HEK293 (cell line): Measurements from ENCODE around the gene MALAT1.

Experiments used
- GLI2 ChIP-seq: fragments of 450-650 bp; formaldehyde crosslinking; IDR thresholded peaks from 2 replicates; pipeline ENCODE4; 2017; ENCODE audit warnings: missing biosample characterization, missing genetic modification characterization, low read depth, borderline replicate concordance
- GLI4 ChIP-seq: fragments of 450-650 bp; formaldehyde crosslinking; IDR thresholded peaks from 2 replicates; pipeline ENCODE4 v1.5.1; 2016; ENCODE audit warnings: missing biosample characterization, missing genetic modification characterization
- INSM2 ChIP-seq: fragments of 450-650 bp; formaldehyde crosslinking; IDR thresholded peaks from 2 replicates; pipeline ENCODE4 v1.5.1; 2016; ENCODE audit warnings: missing biosample characterization, missing genetic modification characterization
- OSR2 ChIP-seq: fragments of 450-650 bp; formaldehyde crosslinking; IDR thresholded peaks from 2 replicates; pipeline ENCODE4 v1.5.1; 2016; ENCODE audit warnings: missing biosample characterization, missing genetic modification characterization
- OVOL3 ChIP-seq: fragments of 450-650 bp; formaldehyde crosslinking; IDR thresholded peaks from 2 replicates; pipeline ENCODE4 v1.5.1; 2016; ENCODE audit warnings: missing biosample characterization, missing genetic modification characterization
- PRDM6 ChIP-seq: fragments of 450-650 bp; formaldehyde crosslinking; IDR thresholded peaks from 2 replicates; pipeline ENCODE4 v1.5.1; 2017; ENCODE audit warnings: missing biosample characterization, missing genetic modification characterization
- REPIN1 ChIP-seq: fragments of 450-650 bp; formaldehyde crosslinking; IDR thresholded peaks from 2 replicates; pipeline ENCODE4 v1.5.1; 2017; ENCODE audit warnings: missing biosample characterization, missing genetic modification characterization, low read depth
- YY1 ChIP-seq: fragments of 450-650 bp; formaldehyde crosslinking; IDR thresholded peaks from 2 replicates; pipeline ENCODE4 v1.5.1; 2018; ENCODE audit warnings: missing biosample characterization, missing genetic modification characterization
- ZBTB11 ChIP-seq: fragments of 450-650 bp; formaldehyde crosslinking; conservative IDR thresholded peaks from 2 replicates; pipeline ENCODE4 v1.5.1; 2016; ENCODE audit warnings: low read depth, missing biosample characterization, missing genetic modification characterization
- ZBTB20 ChIP-seq: fragments of 450-650 bp; formaldehyde crosslinking; IDR thresholded peaks from 2 replicates; pipeline ENCODE4 v1.5.1; 2016; ENCODE audit warnings: missing biosample characterization, missing genetic modification characterization
- ZBTB48 ChIP-seq: fragments of 450-650 bp; formaldehyde crosslinking; IDR thresholded peaks from 2 replicates; pipeline ENCODE4 v1.5.1; 2016; ENCODE audit warnings: missing biosample characterization, missing genetic modification characterization
- ZNF140 ChIP-seq: fragments of 450-650 bp; formaldehyde crosslinking; IDR thresholded peaks from 2 replicates; pipeline ENCODE4 v1.5.1; 2016; ENCODE audit warnings: missing biosample characterization, missing genetic modification characterization
- ZNF16 ChIP-seq: fragments of 450-650 bp; formaldehyde crosslinking; IDR thresholded peaks from 2 replicates; pipeline ENCODE4 v1.5.1; 2016; ENCODE audit warnings: low read depth, missing biosample characterization, missing genetic modification characterization
- ZNF211 ChIP-seq: fragments of 450-650 bp; formaldehyde crosslinking; IDR thresholded peaks from 2 replicates; pipeline ENCODE4 v1.5.1; 2016; ENCODE audit warnings: low read depth, missing biosample characterization, missing genetic modification characterization
- ZNF221 ChIP-seq: fragments of 450-650 bp; formaldehyde crosslinking; IDR thresholded peaks from 2 replicates; pipeline ENCODE4 v1.5.1; 2017; ENCODE audit warnings: missing biosample characterization, missing genetic modification characterization, borderline replicate concordance
- ZNF24 ChIP-seq: fragments of 450-650 bp; formaldehyde crosslinking; IDR thresholded peaks from 2 replicates; pipeline ENCODE4 v1.5.1; 2016; ENCODE audit warnings: missing biosample characterization, missing genetic modification characterization
- ZNF280D ChIP-seq: fragments of 450-650 bp; formaldehyde crosslinking; IDR thresholded peaks from 2 replicates; pipeline ENCODE4 v1.5.1; 2016; ENCODE audit warnings: missing biosample characterization, missing genetic modification characterization
- ZNF302 ChIP-seq: fragments of 450-650 bp; formaldehyde crosslinking; IDR thresholded peaks from 2 replicates; pipeline ENCODE4 v1.5.1; 2016; ENCODE audit warnings: missing biosample characterization, missing genetic modification characterization, low read depth
- ZNF404 ChIP-seq: fragments of 450-650 bp; formaldehyde crosslinking; IDR thresholded peaks from 2 replicates; pipeline ENCODE4 v1.5.1; 2017; ENCODE audit warnings: missing biosample characterization, missing genetic modification characterization
- ZNF426 ChIP-seq: fragments of 450-650 bp; formaldehyde crosslinking; IDR thresholded peaks from 2 replicates; pipeline ENCODE4 v1.5.1; 2017; ENCODE audit warnings: missing biosample characterization, missing genetic modification characterization, mild to moderate bottlenecking, inconsistent platforms, moderate library complexity
- ZNF529 ChIP-seq: fragments of 450-650 bp; formaldehyde crosslinking; IDR thresholded peaks from 2 replicates; pipeline ENCODE4 v1.5.1; 2017; ENCODE audit warnings: missing genetic modification characterization, missing biosample characterization; ENCODE audit not compliant: insufficient replicate concordance
- ZNF555 ChIP-seq: fragments of 450-650 bp; formaldehyde crosslinking; conservative IDR thresholded peaks from 2 replicates; pipeline ENCODE4 v1.5.1; 2017; ENCODE audit warnings: missing biosample characterization, mild to moderate bottlenecking, missing genetic modification characterization, inconsistent platforms
- ZNF561 ChIP-seq: fragments of 450-650 bp; IDR thresholded peaks from 2 replicates; pipeline ENCODE4 v1.5.1; 2018; ENCODE audit warnings: missing biosample characterization, missing genetic modification characterization, borderline replicate concordance
- ZNF585B ChIP-seq: fragments of 450-650 bp; formaldehyde crosslinking; IDR thresholded peaks from 2 replicates; pipeline ENCODE4 v1.5.1; 2016; ENCODE audit warnings: missing biosample characterization, missing genetic modification characterization
- ZNF610 ChIP-seq: fragments of 450-650 bp; formaldehyde crosslinking; IDR thresholded peaks from 2 replicates; pipeline ENCODE4 v1.5.1; 2016; ENCODE audit warnings: missing biosample characterization, missing genetic modification characterization, borderline replicate concordance
- ZNF629 ChIP-seq: fragments of 450-650 bp; formaldehyde crosslinking; IDR thresholded peaks from 2 replicates; pipeline ENCODE4 v1.5.1; 2017; ENCODE audit warnings: missing biosample characterization, missing genetic modification characterization
- ZNF658 ChIP-seq: fragments of 450-650 bp; formaldehyde crosslinking; IDR thresholded peaks from 2 replicates; pipeline ENCODE4; 2016; ENCODE audit warnings: missing biosample characterization, missing genetic modification characterization
- ZNF747 ChIP-seq: fragments of 450-650 bp; formaldehyde crosslinking; IDR thresholded peaks from 2 replicates; pipeline ENCODE4 v1.5.1; 2016; ENCODE audit warnings: missing biosample characterization, missing genetic modification characterization
- ZNF776 ChIP-seq: fragments of 450-650 bp; formaldehyde crosslinking; IDR thresholded peaks from 2 replicates; pipeline ENCODE4 v1.5.0; 2017; ENCODE audit warnings: missing biosample characterization, missing genetic modification characterization, borderline replicate concordance
- ZNF777 ChIP-seq: fragments of 450-650 bp; formaldehyde crosslinking; IDR thresholded peaks from 2 replicates; pipeline ENCODE4 v1.5.1; 2017; ENCODE audit warnings: missing biosample characterization, missing genetic modification characterization, borderline replicate concordance
- ZNF792 ChIP-seq: fragments of 450-650 bp; formaldehyde crosslinking; IDR thresholded peaks from 2 replicates; pipeline ENCODE4 v1.5.1; 2016; ENCODE audit warnings: missing biosample characterization, missing genetic modification characterization

Gene MALAT1

GRCh38 chr11:65477149-65477965 is 21.5 kb upstream of the MALAT1 start (continued):
- no peak for TF ChIP-seq ZNF776 (tag by site-specific recombination)
- TF ChIP-seq ZNF24 (tag by site-specific recombination), result 0 out of 2 replicates have a peak, but pooled peaks have one; percentile 51
- TF ChIP-seq ZNF585B (tag by site-specific recombination), result no peak
- TF ChIP-seq ZBTB48 (tag by site-specific recombination), result peak; percentile 74; the same call in 1 of the 2 replicates
- no peak for TF ChIP-seq ZNF404 (tag by site-specific recombination)
- TF ChIP-seq ZNF777 (tag by site-specific recombination), result no peak
- no peak for TF ChIP-seq GLI4 (tag by site-specific recombination)
- no peak for TF ChIP-seq ZNF658 (tag by site-specific recombination)
- peak; percentile 60 for TF ChIP-seq ZNF629 (tag by site-specific recombination)
- no peak for TF ChIP-seq ZNF426
- no peak for TF ChIP-seq ZNF16 (tag by site-specific recombination)
- no peak for TF ChIP-seq OVOL3
- no peak; the same call in 1 of the 2 replicates for TF ChIP-seq PRDM6 (tag by site-specific recombination)
- TF ChIP-seq ZNF302 (tag by site-specific recombination), result no peak
- TF ChIP-seq OSR2 (tag by site-specific recombination), result 0 out of 2 replicates have a peak, but pooled peaks have one; percentile 24
- TF ChIP-seq YY1 (tag by site-specific recombination), result no peak
- TF ChIP-seq GLI2 (tag by site-specific recombination), result no peak
- TF ChIP-seq ZNF280D (tag by site-specific recombination), result no peak
- peak; percentile 96 for TF ChIP-seq ZNF561
- TF ChIP-seq REPIN1, result no peak
- no peak for TF ChIP-seq ZNF610 (tag by site-specific recombination)
- no peak for TF ChIP-seq ZNF211 (tag by site-specific recombination)
- TF ChIP-seq ZNF792 (tag by site-specific recombination), result no peak
- TF ChIP-seq ZNF555, result no peak
- no peak for TF ChIP-seq ZNF529 (tag by site-specific recombination)
- TF ChIP-seq INSM2 (tag by site-specific recombination), result no peak
- TF ChIP-seq ZBTB20 (tag by site-specific recombination), result peak; percentile 68; the same call in 1 of the 2 replicates
- peak; percentile 87 for TF ChIP-seq ZBTB11 (tag by site-specific recombination)
- no peak for TF ChIP-seq ZNF221
- no peak for TF ChIP-seq ZNF747
- TF ChIP-seq ZNF140 (tag by site-specific recombination), result no peak
